SK-N-SH (cell line): Measurements from ENCODE around the gene RAB40C. TPM values are rescaled to one million over a fixed set of nuclear protein-coding genes. Genes with fewer than 3 reads are reported as not detected.

Experiments
- CTCF ChIA-PET: fragments of 300-600, 350-600 bp; formaldehyde crosslinking; extraction: SDS; loops from one replicate; lab custom pipeline; 2021; lab: Yijun Ruan, JAX
- POLR2A ChIA-PET: fragments of 350-600 bp; sonication (Branson Sonifier 250); formaldehyde crosslinking; extraction: SDS; loops from one replicate; lab custom pipeline; 2020; ENCODE audit warnings: antibody characterized with exemption, inconsistent platforms; lab: Yijun Ruan, JAX
- DNase-seq: peaks from one replicate; pipeline ENCODE4 v3.0.0; 2012
- H2AFZ ChIP-seq: fragments of 200-600 bp; sonication (generic); 2 replicates; pipeline ENCODE4 v1.8.1; 2016; ENCODE audit warnings: antibody characterized with exemption, mild to moderate bottlenecking, low read depth
- H3F3A ChIP-seq: fragments of 200-600 bp; sonication (generic); replicated peaks from 2 replicates; pipeline ENCODE3; 2016; ENCODE audit warnings: antibody characterized with exemption, mild to moderate bottlenecking; ENCODE audit not compliant: insufficient read depth
- H3K27ac ChIP-seq, 2 experiments: fragments of 200-500 bp in 1 of 2; fragments of 200-600 bp in 1 of 2; sonication (Bioruptor generic) in 1 of 2; sonication (generic), shearing (Covaris generic) in 1 of 2; 2 replicates each; pipeline versions ENCODE4 v1.5.1 to v1.6.1; 2014 to 2016; ENCODE audit warnings: low read depth in 2 of 2, inconsistent platforms in 1 of 2, low read length in 1 of 2, mild to moderate bottlenecking in 1 of 2, mixed read lengths in 1 of 2
- H3K27me3 ChIP-seq: fragments of 200-600 bp; sonication (generic), shearing (Covaris generic); 2 replicates; pipeline ENCODE4 v1.6.1; 2016; ENCODE audit warnings: mixed run types; ENCODE audit not compliant: insufficient read depth
- H3K36me3 ChIP-seq, 2 experiments: fragments of 200-500 bp in 1 of 2; fragments of 200-600 bp in 1 of 2; sonication (Bioruptor generic) in 1 of 2; sonication (generic) in 1 of 2; replicated peaks in 1 of 2; 2 replicates each; pipeline versions ENCODE3 to v1.5.1; 2014 to 2016; ENCODE audit warnings: low read length in 1 of 2, mild to moderate bottlenecking in 1 of 2; ENCODE audit not compliant: insufficient read depth in 2 of 2, control insufficient read depth in 1 of 2
- H3K4me1 ChIP-seq, 2 experiments: fragments of 200-500 bp in 1 of 2; fragments of 200-600 bp in 1 of 2; sonication (Bioruptor generic) in 1 of 2; sonication (generic), shearing (Covaris generic) in 1 of 2; 2 replicates each; pipeline versions ENCODE4 v1.5.1 to v1.6.1; 2014 to 2016; ENCODE audit warnings: low read depth in 1 of 2, low read length in 1 of 2, mixed run types in 1 of 2; ENCODE audit not compliant: insufficient read depth in 2 of 2, control insufficient read depth in 1 of 2
- H3K4me2 ChIP-seq: fragments of 200-600 bp; sonication (generic), shearing (Covaris generic); 2 replicates; pipeline ENCODE4 v1.6.1; 2017; ENCODE audit warnings: mixed run types
- H3K4me3 ChIP-seq, 2 experiments: fragments of 200-500 bp in 1 of 2; fragments of 200-600 bp in 1 of 2; sonication (Bioruptor generic) in 1 of 2; sonication (generic), shearing (Covaris generic) in 1 of 2; 2 replicates each; pipeline versions ENCODE4 v1.5.1 to v1.8.1; 2014 to 2016; ENCODE audit warnings: low read depth in 2 of 2, inconsistent platforms in 1 of 2, low read length in 1 of 2, mild to moderate bottlenecking in 1 of 2, mixed read lengths in 1 of 2, moderate library complexity in 1 of 2
- H3K79me2 ChIP-seq: fragments of 200-600 bp; sonication (generic); 2 replicates; pipeline ENCODE4 v1.8.1; 2017; ENCODE audit warnings: mild to moderate bottlenecking; ENCODE audit not compliant: insufficient read depth
- H3K9ac ChIP-seq: fragments of 200-600 bp; sonication (generic); 2 replicates; pipeline ENCODE4 v1.6.1; 2017; ENCODE audit warnings: mixed run types
- H3K9me2 ChIP-seq: fragments of 200-600 bp; sonication (generic); 2 replicates; pipeline ENCODE4 v1.6.1; 2017; ENCODE audit warnings: mixed run types
- H3K9me3 ChIP-seq: fragments of 200-600 bp; sonication (generic); 2 replicates; pipeline ENCODE4 v1.6.1; 2017; ENCODE audit warnings: mixed run types, mild to moderate bottlenecking, moderate library complexity
- H4K20me1 ChIP-seq: fragments of 200-600 bp; sonication (generic); 2 replicates; pipeline ENCODE4 v1.6.1; 2017; ENCODE audit warnings: mild to moderate bottlenecking, mixed run types; ENCODE audit not compliant: insufficient read depth
- CHD2 ChIP-seq: fragments of 150-350 bp; IDR thresholded peaks from 2 replicates; pipeline ENCODE4 v1.6.1; 2018; ENCODE audit warnings: low read length; ENCODE audit not compliant: partially characterized antibody
- CTCF ChIP-seq: fragments of 200-600 bp; sonication (generic); IDR thresholded peaks from 2 replicates; pipeline ENCODE4 v1.6.1; 2017; ENCODE audit warnings: antibody characterized with exemption, mild to moderate bottlenecking, moderate library complexity
- ELF1 ChIP-seq: IDR thresholded peaks from 2 replicates; pipeline ENCODE4 v1.4.0; 2012
- EZH2phosphoT487 ChIP-seq: fragments of 200-600 bp; sonication (generic); IDR thresholded peaks from 2 replicates; pipeline ENCODE4 v1.6.1; 2017; ENCODE audit warnings: low read depth, mixed run types, mild to moderate bottlenecking, antibody characterized with exemption, moderate library complexity, borderline replicate concordance
- FOXJ3 ChIP-seq: sonication (generic); formaldehyde crosslinking; IDR thresholded peaks from 2 replicates; pipeline ENCODE4 v1.5.1; 2020; ENCODE audit warnings: mild to moderate bottlenecking, missing genetic modification reagents
- FOXM1 ChIP-seq: IDR thresholded peaks from 2 replicates; pipeline ENCODE4 v1.4.0; 2012; ENCODE audit warnings: low read depth, mild to moderate bottlenecking
- GABPA ChIP-seq: IDR thresholded peaks from 2 replicates; pipeline ENCODE4 v1.4.0; 2012; ENCODE audit warnings: low read depth, mild to moderate bottlenecking
- NFIC ChIP-seq: IDR thresholded peaks from 2 replicates; pipeline ENCODE4 v1.4.0; 2012; ENCODE audit warnings: borderline replicate concordance
- PBX3 ChIP-seq: IDR thresholded peaks from 2 replicates; pipeline ENCODE4; 2012
- POLR2AphosphoS5 ChIP-seq: IDR thresholded peaks from 2 replicates; pipeline ENCODE4 v1.6.1; 2012; ENCODE audit warnings: low read depth, low read length
- RCOR1 ChIP-seq: fragments of 150-350 bp; IDR thresholded peaks from 2 replicates; pipeline ENCODE4 v1.6.1; 2017; ENCODE audit warnings: antibody characterized with exemption, low read length
- RXRA ChIP-seq: IDR thresholded peaks from 2 replicates; pipeline ENCODE4 v1.4.0; 2012; ENCODE audit warnings: low read depth, mild to moderate bottlenecking, borderline replicate concordance
- SIN3A ChIP-seq: IDR thresholded peaks from 2 replicates; pipeline ENCODE4 v1.6.1; 2012; ENCODE audit warnings: low read depth, mild to moderate bottlenecking, low read length, moderate library complexity, borderline replicate concordance
- SMC3 ChIP-seq: IDR thresholded peaks from 2 replicates; pipeline ENCODE4 v1.6.1; 2012; ENCODE audit warnings: low read depth, low read length, improper control_type of control experiment
- TCF12 ChIP-seq: IDR thresholded peaks from 2 replicates; pipeline ENCODE4 v1.4.0; 2012
- TEAD4 ChIP-seq: IDR thresholded peaks from 2 replicates; pipeline ENCODE4 v1.4.0; 2012; ENCODE audit warnings: mild to moderate bottlenecking, borderline replicate concordance; ENCODE audit not compliant: insufficient read depth
- WGBS: methylation state at CpG from one replicate; pipeline ENCODE4 v1.1.6; 2017; ENCODE audit warnings: low lambda C conversion rate; 5-methylcytosine and 5-hydroxymethylcytosine counted together
- polyA plus RNA-seq, 3 experiments: library from polyadenylated mRNA; depleted of rRNA; stranded (reverse); fragments of >200 nt; gene quantifications; 2 replicates each; pipeline ENCODE4 v1.2.3, GENCODE V29; 2012
- TF ChIP-seq, protein P1 (sequence below): IDR thresholded peaks from 2 replicates; pipeline ENCODE4 v1.4.0; 2012; ENCODE audit warnings: low read depth, borderline replicate concordance
- TF ChIP-seq, protein P2 (sequence below): IDR thresholded peaks from 2 replicates; pipeline ENCODE4 v1.4.0; 2012; ENCODE audit warnings: low read depth

The RAB40C gene
- polyA plus RNA-seq, 1 of the 3 experiments (the other 2 are of a cell fraction), result 13.0 TPM

GRCh38 chr16:643050-643368, 53.1 kb downstream of the RAB40C start:
- Histone ChIP-seq H3K9ac (no peak overlapping the region), H3K4me3 (peak overlapping the region; percentile 73 to 76), H3K4me1 (peaks cover 7 to 35% of the 10 kb centered on the region in 2 experiments; a peak in 2 of 4 replicates), H3F3A (peaks cover 13% of the 10 kb centered on the region), H4K20me1 (no peaks in the 10 kb centered on the region), H3K9me3 (no peaks in the 10 kb centered on the region), H3K9me2 (no peaks in the 10 kb centered on the region), H3K79me2 (peaks cover 13% of the 10 kb centered on the region; the same call in 1 of the 2 replicates), H3K4me2 (peak overlapping the region; percentile 86), H3K36me3 (no peaks in the 10 kb centered on the region), H2AFZ (no peak overlapping the region), H3K27me3 (no peaks in the 10 kb centered on the region), H3K27ac (no peak overlapping the region)
- DNase-seq, result no peak
- TF ChIP-seq GABPA (no peak), FOXJ3 (no peak), FOXM1 (no peak), SMC3 (no peak)
- CTCF ChIA-PET, result interaction anchor here (0.6 to 2.1 kb wide), 4 partner anchors 18 to 53 kb away, joined by 3 to 11 read pairs (median 4); partner anchors contain the start of genes RAB40C and STUB1
- 96% methylated on average over 9 of the region's 13 CpGs for WGBS
- POLR2A ChIA-PET, result interaction anchor here (1.0 to 1.9 kb wide), 2 partner anchors 10 to 36 kb away, joined by 4 read pairs; no protein-coding TSS in a partner anchor

DNA sequence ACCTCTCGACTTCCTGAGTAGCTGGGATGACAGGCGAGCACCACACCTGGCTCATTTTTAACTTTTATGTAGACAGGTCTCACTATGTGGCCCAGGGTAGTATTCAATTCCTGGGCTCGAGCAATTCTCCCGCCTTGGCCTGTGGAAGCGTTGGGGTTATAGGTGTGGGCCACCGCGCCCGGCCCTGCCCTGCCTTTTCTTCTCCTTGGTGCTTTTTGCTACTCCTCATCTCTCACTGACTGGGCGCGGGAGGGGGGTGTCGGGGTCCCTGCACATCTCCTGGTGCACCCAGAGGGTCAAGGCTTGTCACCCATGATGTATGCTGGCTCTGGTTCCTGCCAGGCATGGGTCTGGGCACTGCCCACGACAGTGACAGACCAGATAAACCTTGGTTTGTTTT, 54.7 kb downstream of the RAB40C start:
- H3K9me2 ChIP-seq, result no peaks in the 10 kb centered on the region
- WGBS, result 95% methylated on average over 12 of the region's 12 CpGs
- peaks cover 9% of the 10 kb centered on the region for H3F3A ChIP-seq
- no peak overlapping the region for H3K4me3 ChIP-seq
- no peak for DNase-seq
- H2AFZ ChIP-seq, result no peak overlapping the region
- H3K36me3 ChIP-seq, result no peaks in the 10 kb centered on the region
- no peak overlapping the region for H3K9ac ChIP-seq
- H3K4me2 ChIP-seq, result no peak overlapping the region
- H3K27me3 ChIP-seq, result no peaks in the 10 kb centered on the region
- CTCF ChIA-PET, result no interaction called here
- peaks cover 10 to 30% of the 10 kb centered on the region in 2 experiments; a peak in 2 of 4 replicates for H3K4me1 ChIP-seq
- peaks cover 23% of the 10 kb centered on the region; the same call in 1 of the 2 replicates for H3K79me2 ChIP-seq
- H3K27ac ChIP-seq, result no peak overlapping the region
- H4K20me1 ChIP-seq, result no peaks in the 10 kb centered on the region
- POLR2A ChIA-PET, result no interaction called here
- H3K9me3 ChIP-seq, result no peaks in the 10 kb centered on the region
- TF ChIP-seq POLR2AphosphoS5, result no peak
- no peak for TF ChIP-seq SIN3A
- TF ChIP-seq, protein P1, sequence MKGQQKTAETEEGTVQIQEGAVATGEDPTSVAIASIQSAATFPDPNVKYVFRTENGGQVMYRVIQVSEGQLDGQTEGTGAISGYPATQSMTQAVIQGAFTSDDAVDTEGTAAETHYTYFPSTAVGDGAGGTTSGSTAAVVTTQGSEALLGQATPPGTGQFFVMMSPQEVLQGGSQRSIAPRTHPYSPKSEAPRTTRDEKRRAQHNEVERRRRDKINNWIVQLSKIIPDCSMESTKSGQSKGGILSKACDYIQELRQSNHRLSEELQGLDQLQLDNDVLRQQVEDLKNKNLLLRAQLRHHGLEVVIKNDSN, result no peak
- TF ChIP-seq EZH2phosphoT487, result no peak
- no peak for TF ChIP-seq TEAD4
- TF ChIP-seq GABPA, result no peak
- TF ChIP-seq, protein P2, sequence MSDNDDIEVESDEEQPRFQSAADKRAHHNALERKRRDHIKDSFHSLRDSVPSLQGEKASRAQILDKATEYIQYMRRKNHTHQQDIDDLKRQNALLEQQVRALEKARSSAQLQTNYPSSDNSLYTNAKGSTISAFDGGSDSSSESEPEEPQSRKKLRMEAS, result no peak
- no peak for TF ChIP-seq RCOR1
- no peak for TF ChIP-seq SMC3
- TF ChIP-seq TCF12, result no peak
- TF ChIP-seq PBX3, result no peak
- TF ChIP-seq FOXJ3, result no peak
- no peak for TF ChIP-seq ELF1
- TF ChIP-seq CTCF, result no peak
- no peak for TF ChIP-seq CHD2
- TF ChIP-seq RXRA, result no peak
- TF ChIP-seq NFIC, result no peak
